Esophagus muscularis mucosa (tissue), 4 donors: ENCODE data around the gene LARP4B.

Experiments
- EP300 ChIP-seq: sonication (generic); formaldehyde crosslinking; IDR thresholded peaks from one replicate; pipeline ENCODE4 v1.6.1; 2017; ENCODE audit warnings: antibody characterized with exemption
- POLR2A ChIP-seq: fragments of 450-650 bp; IDR thresholded peaks from one replicate; pipeline ENCODE4 v1.6.1; 2017; ENCODE audit warnings: antibody characterized with exemption, moderate library complexity, mild to moderate bottlenecking, low read depth
- POLR2AphosphoS5 ChIP-seq, 2 donors: sonication (generic); formaldehyde crosslinking; IDR thresholded peaks; one replicate each; pipeline ENCODE4 v1.6.1; 2017; ENCODE audit warnings: antibody characterized with exemption in 2 of 2
- TF ChIP-seq, protein P1 (sequence below), 3 experiments: fragments of 200-600 bp in 2 of 3; fragments of 450-650 bp in 1 of 3; sonication (generic) in 2 of 3; IDR thresholded peaks; one replicate each; pipeline ENCODE4 v1.5.1; 2017 to 2019; ENCODE audit warnings: antibody characterized with exemption in 3 of 3, mild to moderate bottlenecking in 2 of 3, moderate library complexity in 1 of 3

GRCh38 chr10:971150-971542, 39.6 kb upstream of the LARP4B start:
- TF ChIP-seq, protein P1, sequence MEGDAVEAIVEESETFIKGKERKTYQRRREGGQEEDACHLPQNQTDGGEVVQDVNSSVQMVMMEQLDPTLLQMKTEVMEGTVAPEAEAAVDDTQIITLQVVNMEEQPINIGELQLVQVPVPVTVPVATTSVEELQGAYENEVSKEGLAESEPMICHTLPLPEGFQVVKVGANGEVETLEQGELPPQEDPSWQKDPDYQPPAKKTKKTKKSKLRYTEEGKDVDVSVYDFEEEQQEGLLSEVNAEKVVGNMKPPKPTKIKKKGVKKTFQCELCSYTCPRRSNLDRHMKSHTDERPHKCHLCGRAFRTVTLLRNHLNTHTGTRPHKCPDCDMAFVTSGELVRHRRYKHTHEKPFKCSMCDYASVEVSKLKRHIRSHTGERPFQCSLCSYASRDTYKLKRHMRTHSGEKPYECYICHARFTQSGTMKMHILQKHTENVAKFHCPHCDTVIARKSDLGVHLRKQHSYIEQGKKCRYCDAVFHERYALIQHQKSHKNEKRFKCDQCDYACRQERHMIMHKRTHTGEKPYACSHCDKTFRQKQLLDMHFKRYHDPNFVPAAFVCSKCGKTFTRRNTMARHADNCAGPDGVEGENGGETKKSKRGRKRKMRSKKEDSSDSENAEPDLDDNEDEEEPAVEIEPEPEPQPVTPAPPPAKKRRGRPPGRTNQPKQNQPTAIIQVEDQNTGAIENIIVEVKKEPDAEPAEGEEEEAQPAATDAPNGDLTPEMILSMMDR (IDR thresholded peaks at IDR 0.05): no peak
- TF ChIP-seq POLR2A (no peak), POLR2AphosphoS5 (IDR thresholded peaks at IDR 0.05) (no peak), EP300 (no peak)
